Measurements from ENCODE around the gene TREM2.

GRCh38 chr6:41191569-41191968 lies 28.7 kb upstream of the TREM2 start:
- TF ChIP-seq, protein P1, sequence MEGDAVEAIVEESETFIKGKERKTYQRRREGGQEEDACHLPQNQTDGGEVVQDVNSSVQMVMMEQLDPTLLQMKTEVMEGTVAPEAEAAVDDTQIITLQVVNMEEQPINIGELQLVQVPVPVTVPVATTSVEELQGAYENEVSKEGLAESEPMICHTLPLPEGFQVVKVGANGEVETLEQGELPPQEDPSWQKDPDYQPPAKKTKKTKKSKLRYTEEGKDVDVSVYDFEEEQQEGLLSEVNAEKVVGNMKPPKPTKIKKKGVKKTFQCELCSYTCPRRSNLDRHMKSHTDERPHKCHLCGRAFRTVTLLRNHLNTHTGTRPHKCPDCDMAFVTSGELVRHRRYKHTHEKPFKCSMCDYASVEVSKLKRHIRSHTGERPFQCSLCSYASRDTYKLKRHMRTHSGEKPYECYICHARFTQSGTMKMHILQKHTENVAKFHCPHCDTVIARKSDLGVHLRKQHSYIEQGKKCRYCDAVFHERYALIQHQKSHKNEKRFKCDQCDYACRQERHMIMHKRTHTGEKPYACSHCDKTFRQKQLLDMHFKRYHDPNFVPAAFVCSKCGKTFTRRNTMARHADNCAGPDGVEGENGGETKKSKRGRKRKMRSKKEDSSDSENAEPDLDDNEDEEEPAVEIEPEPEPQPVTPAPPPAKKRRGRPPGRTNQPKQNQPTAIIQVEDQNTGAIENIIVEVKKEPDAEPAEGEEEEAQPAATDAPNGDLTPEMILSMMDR (IDR thresholded peaks at IDR 0.05) = peak in 3 of 4 donors; percentile 33 to 59 (median 37)
- TF ChIP-seq POLR2A (IDR thresholded peaks at IDR 0.05) = no peak

Data from right lobe of liver (tissue), 4 donors.